Pulmonary artery endothelial cell (primary cell): ENCODE data around the gene FERD3L. TPM values are rescaled to one million over a fixed set of nuclear protein-coding genes. Genes with fewer than 3 reads are reported as not detected.

Experiments used
- DNase-seq: peaks from one replicate; pipeline ENCODE4 v3.0.0-alpha.2; 2011; ENCODE audit warnings: low read depth, low spot score
- total RNA-seq: library from RNA; depleted of rRNA; stranded (reverse); fragments of >200 nt; gene quantifications from 2 replicates; pipeline ENCODE4 v1.2.3, GENCODE V29; 2014

The FERD3L gene
- total RNA-seq, 1 donor from 2014 or later = not detected

DNA sequence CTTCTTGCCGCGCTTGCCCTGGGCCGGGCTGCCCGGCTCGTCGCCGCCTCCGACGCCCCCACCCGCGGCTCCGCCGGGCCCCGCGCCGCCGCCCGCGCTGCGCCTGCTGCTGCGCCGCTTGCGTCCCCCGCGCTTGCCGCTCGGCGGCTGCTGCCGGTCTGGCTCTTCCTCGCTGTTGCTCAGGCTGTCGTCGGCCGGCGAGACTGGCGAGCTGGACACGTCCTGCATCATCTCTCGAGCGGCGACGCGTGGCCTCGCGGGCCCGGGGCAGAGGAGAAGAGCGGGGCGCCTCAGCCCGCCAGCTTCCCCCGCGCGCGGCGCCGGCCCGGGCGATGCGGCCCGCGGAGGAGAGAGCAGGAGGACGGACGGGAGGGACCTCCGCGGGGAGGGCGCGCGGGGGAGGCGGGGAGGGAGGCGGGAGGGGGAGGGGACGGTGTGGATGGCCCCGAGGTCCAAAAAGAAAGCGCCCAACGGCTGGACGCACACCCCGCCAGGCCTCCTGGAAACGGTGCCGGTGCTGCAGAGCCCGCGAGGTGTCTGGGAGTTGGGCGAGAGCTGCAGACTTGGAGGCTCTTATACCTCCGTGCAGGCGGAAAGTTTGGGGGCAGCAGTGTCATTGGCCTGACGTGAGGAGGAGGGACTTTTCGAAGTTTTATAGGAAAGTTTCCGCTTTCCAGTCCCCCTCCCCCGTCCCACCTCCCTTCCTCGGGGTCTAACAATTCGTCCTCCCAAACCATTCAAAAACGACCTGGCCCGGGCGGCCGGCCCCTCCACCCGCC, 27.9 kb downstream of the FERD3L start, which contains the start of gene TWIST1:
TSS of gene TWIST1 (minus strand) at position 546 of the 779 bp plus-strand sequence. CDS start at position 231, 315 bp downstream.
- no peak for DNase-seq

DNA sequence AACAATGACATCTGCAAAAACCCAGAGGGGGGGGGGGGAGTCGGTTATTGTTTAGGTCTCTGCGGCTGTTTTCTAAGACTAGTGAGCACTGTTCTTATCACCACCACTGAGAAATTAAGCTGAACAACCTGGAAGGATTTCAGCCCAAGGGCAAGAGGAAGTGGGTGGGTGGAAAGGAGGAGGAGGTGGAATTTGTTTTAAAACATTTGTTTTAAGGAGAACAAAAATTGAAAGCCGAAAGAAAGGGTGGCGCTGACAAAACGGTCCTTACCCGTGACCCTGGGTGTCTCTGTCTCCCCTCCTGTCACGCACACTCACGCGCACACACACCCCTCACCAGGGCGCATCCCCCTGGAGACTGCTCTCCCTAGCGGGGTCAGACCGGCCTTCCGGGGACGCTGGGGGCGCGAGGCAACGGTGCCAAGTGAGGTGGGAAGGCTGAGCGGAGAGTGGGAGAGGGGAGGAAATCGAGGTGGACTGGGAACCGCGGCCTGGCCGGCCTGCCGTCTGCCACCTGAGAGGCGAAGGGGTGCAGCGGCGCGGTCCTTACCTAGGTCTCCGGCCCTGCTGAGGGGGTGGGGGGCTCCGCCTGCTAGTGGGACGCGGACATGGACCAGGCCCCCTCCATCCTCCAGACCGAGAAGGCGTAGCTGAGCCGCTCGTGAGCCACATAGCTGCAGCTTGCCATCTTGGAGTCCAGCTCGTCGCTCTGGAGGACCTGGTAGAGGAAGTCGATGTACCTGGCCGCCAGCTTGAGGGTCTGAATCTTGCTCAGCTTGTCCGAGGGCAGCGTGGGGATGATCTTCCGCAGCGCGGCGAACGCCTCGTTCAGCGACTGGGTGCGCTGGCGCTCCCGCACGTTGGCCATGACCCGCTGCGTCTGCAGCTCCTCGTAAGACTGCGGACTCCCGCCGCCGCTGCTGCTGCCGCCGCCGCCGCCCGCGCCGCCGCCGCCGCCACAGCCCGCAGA, 28.8 kb downstream of the FERD3L start:
- no peak for DNase-seq

DNA sequence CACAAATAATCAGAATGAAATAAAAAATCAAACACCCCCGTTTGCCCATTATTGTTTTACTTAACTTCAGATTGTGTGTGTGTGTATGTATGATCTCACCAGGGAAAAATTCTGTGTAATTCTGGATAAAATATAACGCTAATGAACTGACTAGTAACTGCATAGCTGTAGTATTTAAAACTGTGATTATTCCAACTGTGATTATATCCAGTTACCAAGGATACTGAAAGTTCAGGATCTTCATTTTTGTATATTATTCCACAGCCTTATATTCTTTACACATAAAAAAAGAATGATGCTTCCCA, 30.7 kb downstream of the FERD3L start:
- DNase-seq = no peak

DNA sequence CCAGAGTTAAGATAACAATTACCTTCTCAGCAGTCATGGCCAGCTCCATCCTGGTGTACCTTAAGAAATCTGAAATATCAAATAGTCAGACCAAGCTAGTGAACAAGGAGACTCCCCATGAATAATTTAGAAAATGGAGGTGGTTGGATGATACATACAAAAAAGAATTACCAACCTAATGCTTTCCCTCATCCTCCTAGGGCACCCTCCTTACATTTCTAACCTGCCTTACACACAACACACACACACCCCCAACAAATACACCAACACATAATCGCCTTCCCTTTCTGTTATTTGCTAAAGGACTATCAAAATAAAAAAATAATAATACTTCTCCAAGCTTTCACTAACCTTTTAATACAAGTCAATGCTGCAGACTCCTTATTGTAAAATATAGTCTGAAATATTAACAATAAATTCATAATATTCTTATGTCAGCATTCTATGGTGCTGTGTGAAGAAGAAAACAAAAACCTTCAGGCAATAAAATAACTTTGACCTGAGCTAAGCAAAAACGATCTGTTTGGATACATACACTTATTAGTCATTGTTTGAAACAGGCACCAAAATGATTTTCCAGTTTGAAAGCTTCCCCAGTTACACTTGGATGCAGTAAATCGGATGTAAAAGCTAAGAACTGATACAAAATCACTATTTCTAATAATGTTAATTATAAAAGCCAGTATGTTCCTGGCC, 31.2 kb downstream of the FERD3L start:
- no peak for DNase-seq

DNA sequence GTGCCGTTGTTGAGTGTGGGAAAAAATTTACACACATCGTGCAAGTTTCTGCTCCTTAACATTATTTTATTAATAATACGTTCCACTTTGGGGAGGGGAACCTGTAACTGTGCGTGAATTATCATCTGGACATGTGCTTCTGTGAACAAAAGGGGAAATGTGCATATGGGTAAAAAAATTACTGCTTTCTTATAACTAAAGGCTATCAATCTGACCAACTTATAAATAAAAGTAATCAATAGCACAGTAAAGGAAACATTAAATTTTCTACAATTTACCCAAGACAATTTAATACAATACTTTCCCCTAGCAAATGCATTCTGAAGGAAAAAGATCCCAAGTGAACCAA, 32.2 kb downstream of the FERD3L start:
- no peak for DNase-seq

DNA sequence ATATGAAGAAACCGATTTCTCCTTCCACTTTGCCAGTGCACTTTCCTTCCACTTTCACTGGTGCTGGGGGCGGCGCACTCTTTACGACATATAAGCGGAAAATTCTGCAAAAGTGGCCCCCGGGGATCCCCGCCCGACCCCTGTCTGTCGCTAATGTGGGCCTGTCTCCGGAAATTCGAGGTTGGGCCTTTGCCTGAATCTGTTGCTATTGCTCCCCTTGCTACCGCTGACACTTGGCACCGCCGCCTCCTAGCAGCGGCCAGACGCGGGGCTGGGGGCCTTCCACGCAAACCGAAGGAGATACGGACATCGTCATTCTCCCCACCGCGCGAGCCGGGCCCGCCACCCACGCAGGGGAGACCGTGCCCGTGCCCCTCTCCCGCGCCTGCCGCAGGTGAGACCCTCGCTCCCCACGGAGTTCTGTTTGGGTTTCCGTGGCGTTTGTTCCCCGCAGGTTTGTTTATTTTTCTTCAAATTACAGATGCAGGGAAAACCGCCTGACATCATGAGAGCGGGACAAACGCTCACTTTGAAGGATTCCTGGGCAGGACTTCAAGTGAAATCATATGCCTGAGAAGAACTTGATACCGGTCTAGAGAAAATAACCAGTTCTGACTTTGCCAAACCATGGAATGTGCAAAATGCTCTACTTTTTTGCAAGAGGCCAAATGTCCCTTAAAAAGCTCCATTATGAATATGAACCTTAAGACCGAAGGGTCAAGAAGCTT, 32.8 kb downstream of the FERD3L start:
- no peak for DNase-seq

DNA sequence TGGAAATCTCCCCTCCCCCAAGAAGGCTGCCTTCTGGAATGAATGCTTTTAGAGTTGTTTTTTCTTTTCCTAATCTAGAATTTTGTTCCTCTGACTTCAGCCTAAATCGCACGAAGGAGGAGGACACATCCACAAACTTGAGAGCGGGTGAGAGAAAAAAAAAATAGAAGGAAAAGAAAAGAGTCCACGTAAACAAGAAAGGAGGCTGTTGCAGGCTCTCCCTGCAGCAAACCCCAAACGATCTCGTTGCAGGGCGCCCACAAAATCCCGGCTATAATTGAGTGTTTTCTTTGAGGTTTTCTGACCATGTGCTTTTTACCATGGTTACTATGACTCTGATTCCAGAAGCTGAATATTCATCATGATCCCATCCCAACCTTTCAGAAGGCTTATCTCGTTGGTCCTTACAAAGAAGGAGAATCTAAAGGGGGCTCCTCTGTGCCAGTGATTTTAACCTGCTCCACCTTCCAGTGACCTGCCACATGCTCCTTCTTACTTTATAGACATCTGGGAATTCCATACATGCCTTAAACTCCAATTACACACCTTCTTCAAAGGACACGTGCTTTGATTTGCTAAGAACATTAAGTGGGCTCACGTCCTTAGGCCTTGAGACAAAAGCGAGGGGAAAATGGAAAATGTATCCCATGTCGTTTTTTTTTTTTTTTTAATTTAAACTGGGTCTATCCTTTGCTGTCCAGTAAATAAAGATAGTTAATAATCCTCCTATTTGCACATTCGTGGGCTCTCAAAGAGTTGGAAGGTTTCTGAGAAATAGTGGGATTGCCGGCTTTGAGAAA, 33.5 kb downstream of the FERD3L start:
- no peak for DNase-seq

DNA sequence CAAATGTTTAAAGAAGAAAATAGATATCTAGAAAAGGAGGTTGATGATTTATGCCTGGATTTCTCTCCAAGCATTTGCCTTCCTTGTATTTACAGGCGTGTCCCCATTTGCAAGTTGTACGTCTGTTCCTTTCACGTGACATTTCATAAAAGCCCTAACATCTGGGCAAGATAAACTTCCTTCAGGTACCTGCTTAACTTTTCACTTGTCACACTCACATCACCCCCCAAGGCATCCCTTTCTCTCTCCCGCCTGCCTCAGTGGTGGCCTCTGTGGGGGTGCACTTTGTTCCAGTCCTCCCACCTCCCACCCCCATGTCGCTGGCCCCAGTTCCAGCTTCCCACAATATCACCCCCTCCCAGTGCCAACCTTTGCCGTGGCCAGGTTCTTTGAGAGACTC, 34.4 kb downstream of the FERD3L start:
- no peak for DNase-seq

DNA sequence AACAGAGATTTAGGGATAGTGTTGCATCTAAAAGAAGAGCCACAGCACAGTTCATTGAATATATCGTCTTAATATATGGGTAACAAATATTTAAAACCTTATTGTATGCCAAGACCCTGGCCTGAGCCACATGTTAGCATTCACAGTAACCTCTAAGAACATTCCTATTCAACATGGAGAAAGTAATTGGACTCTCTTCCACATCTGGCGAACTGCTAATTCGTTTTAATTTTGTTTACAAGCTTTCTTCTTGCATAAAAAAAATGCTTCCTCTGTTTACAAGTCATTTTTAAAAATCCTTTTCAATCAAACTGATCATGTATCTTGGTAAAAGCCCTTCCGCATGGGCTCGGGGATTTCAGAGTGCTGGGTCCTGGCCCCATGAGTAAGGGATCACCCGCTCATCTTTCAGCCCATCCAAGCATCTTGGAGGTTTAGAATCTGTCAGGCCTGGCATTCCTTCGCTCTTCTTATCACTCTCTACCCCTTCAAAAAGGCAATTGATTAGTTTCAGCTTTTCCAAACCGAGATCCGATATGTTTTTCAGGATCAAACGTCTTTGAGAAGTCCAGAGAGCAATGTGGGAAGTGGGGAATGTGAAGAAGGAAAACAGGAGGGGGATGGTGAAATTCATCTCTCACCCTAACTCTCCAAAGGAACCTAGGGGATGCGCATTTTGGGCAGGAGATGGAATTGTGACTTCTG, 35.0 kb downstream of the FERD3L start:
- no peak for DNase-seq

DNA sequence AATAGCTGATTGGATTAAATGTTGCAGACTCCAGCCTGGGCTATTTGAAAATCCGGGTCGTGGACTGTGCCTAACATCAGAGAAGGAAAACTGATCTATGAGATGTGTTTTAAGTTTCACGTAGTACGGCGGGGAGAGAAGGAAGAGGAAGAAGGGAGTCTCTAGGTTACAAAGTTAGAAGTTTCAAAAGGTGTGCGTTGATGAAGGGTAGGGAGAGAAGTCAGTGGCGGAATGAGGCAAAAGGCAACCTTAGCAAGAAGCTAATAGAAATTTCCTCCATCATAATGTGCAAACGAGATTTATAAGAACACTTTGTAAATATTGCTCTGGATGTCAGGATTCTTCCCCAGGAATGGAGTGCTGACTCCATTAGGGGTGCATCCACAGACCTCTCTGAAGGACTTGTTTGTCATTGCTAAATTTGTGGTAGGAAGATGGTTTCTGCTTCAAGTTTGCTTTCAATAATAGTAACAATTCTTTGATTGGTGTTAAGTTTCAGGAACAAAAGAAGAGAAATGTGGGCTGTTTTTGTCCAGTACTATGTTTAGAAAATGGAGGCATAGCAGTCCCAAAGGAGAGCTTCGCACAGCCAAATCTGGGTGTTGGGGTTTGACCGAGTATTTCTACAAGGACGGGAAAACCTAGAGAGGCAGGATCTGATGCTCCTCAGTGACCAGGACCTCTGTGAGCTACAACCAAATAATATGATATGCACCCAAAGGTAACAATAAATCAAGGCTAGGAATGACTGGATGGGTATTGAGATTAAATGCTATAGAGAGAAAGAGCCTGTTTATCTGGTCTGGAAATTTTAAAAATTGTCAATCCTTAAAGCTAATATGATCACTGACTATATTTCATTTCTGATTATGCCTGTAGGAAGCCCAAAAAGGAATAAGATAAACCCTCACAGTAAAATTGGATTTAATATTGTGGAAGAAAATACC, 35.9 kb downstream of the FERD3L start:
- no peak for DNase-seq

DNA sequence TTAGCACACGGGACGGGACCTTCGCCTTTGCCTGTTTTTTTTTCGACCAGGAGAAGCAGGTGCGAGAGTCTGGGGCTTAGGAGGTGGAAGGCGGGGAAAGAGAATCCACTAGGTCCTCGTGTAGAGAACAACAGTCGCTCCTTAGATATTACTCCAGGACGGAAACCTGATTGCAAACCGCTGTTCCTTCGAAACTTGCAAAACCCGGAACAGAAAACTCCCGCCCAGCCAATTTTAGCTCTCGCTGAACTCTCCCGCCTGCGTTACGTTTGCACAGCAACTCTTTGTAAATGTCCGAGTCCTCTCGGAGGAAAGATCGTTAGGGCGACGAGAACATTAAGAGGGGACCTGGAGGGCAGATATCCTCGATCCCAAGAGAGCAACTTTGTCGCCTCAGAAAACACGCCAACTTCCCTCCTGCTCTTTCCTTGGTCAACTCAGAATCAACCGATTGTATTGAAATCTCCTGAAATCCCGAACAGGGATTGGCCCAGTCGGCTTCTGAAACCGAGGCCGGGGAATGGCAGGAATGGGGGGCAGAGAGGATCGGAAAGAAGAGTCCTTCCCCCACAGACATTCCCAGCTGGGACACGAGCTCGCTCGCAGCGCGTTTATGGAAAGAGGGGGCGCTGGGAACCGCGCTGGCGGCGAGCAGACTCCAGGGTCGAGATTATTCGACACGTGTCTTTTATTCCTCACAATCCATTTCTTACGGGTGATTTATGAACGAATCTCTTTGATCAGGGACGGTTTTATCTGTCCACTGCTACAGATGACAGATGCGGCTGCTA, 37.7 kb downstream of the FERD3L start:
- no peak for DNase-seq

DNA sequence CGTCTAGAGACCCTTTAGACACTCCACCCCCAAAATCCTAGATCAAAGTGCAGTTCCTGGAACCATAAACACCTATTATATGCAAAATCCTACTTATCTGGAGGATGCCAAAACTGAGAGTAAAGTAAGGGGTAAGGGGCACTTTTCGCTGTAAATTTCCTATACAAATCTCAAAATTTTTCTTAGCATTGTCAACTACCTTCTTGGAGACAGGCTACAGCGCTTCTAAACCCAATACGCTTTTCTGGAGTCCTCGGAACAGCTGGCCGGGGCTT, 38.2 kb downstream of the FERD3L start:
- no peak for DNase-seq

DNA sequence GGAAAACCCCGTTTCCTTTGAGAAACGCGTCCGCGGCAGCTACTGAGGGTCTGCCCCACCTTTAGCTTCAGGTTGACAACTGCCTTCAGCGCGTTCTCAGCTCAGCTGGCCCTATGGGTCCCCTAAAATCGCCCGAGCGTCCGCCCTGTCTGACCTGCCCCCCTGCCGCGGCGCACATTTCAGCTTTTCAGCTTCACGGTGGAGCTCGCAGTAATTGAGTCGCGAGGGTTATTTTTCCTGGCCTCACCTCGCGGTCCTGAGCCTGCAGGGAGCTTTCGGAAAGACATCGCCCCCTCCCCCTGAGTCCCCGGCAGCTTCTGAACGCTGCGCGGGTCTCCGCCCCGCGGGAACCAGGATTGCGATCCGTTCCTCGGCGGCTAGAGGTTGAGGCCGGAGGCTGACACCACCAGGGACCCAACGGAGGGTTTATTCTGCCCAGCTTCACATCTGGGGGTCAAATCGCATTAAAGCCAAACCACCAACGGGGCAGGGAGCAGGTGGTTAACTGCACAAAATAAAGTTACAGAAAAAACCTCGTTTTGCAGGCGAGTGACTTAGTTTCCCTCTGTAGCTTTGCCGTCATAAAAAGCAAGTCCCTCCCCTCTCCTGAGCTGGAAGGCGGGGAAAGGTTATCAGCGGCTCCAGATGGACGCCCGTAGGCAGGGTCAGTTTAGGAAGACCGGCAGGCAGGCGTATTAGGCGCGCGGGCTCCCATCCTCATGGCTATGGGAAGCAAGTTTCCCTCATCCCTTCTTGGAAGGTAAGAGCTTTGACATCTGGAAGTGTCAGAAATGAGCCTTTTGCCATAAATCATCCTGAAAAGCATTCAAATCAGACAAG, 38.8 kb downstream of the FERD3L start:
- no peak for DNase-seq

DNA sequence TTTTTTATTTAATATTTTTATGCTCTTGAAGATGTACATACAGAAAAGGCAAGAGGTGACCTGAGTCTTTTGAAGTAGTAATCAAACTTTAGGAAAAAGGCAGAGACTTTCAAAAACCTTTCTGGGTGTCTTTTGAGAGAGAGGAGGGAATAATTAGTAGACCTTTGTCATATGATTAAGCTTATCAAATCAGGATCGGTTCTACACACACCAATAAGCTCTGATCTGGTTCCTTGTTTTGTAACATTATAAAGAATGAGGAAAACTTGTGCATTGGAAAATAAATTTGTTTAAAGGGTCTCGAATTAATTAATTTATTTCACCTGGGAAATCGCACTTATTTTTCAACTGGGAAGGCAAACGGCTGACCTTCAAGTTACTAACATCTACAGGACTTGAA, 39.7 kb downstream of the FERD3L start:
- DNase-seq = no peak

DNA sequence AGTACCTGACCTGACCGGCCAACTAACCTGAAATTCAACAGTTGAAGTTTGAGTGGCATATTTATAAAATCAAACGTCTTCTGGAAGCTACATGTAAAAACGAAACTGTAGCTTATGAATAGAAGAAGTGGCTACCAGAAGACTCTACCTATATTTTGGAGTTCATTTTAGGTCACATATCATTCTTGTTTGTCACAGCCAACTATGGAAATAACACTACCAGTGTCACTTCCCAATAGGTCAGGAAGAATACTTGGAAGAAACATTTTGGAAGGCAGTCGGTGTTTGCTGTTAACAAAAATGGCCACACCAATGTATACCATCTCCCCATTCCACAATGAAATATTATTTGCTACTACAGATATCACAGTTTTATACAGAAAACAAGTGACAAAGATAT, 40.4 kb downstream of the FERD3L start:
- DNase-seq = no peak

DNA sequence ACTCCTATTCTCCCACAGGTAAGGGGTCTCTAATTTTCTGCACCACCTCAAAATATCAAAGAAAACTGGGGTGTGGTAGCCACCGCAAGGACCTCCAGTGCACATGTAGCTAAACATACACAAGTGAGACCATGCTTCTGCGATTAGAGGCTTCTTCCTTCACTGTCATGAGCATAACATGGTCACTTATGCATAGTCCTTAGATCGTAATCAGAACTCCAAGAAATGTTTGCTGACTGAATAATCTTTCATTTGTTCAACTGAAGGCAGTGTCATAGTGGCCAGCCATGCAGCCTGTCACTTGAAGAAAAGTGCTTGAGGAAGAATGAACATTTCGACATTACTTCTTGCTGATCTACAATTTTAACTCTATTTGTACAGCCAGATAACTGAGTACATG, 42.3 kb downstream of the FERD3L start:
- no peak for DNase-seq

DNA sequence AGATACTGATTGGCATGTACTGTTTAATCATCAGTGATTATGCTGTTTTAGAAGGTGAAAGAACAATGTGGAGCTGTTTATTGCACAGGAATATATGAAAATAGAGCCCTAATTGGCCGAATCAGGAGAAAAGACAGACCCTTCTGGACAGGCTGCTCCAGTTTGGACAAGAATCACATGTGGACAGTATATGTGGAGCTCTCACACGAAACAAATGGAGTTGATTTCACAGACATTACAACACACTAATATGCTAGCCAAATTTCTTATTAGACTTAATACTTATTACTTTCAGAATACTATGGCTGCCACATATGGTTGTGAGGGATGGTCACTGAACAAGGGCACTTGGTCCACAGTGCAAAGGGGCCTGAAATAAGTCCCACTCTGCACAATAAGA, 43.3 kb downstream of the FERD3L start:
- DNase-seq = no peak
